Skeletal muscle cell (primary cell): Measurements from ENCODE around the gene POR.

Experiments used
- DNase-seq: peaks from one replicate; pipeline ENCODE4 v3.0.0-alpha.2; 2010; ENCODE audit warnings: low read depth
- H3K4me3 ChIP-seq: 2 replicates; pipeline ENCODE4 v1.5.1; 2011; ENCODE audit warnings: low read depth, mild to moderate bottlenecking, control low read depth, low read length, moderate library complexity

The POR gene

GRCh38 chr7:75967487-75967997, 52.6 kb downstream of the POR start:
- no peak for DNase-seq
- no peak overlapping the region for H3K4me3 ChIP-seq

- DNase-seq = no peak
- H3K4me3 ChIP-seq = no peak overlapping the region
Observed at GRCh38 chr7:75968012-75968411, 53.1 kb downstream of the POR start.

- DNase-seq = no peak
- H3K4me3 ChIP-seq = no peak overlapping the region
Observed at GRCh38 chr7:75968561-75969001, 53.6 kb downstream of the POR start.

- DNase-seq = no peak
- H3K4me3 ChIP-seq = no peak overlapping the region
Observed at GRCh38 chr7:75969182-75969581, 54.2 kb downstream of the POR start.

GRCh38 chr7:75969704-75970498, 54.9 kb downstream of the POR start:
- H3K4me3 ChIP-seq = no peak overlapping the region
- DNase-seq = no peak

- DNase-seq = no peak
- H3K4me3 ChIP-seq = no peak overlapping the region
Observed at GRCh38 chr7:75971309-75971960, 56.5 kb downstream of the POR start.

GRCh38 chr7:75971961-75972763, 57.2 kb downstream of the POR start:
- no peak overlapping the region for H3K4me3 ChIP-seq
- DNase-seq = no peak

GRCh38 chr7:75977743-75978142, 62.8 kb downstream of the POR start:
- peak; percentile 62 for DNase-seq

GRCh38 chr7:75979759-75980429, 64.9 kb downstream of the POR start:
- no peak overlapping the region for H3K4me3 ChIP-seq
- no peak for DNase-seq

More at GRCh38 chr7:75977743-75978142, 62.8 kb downstream of the POR start:
- H3K4me3 ChIP-seq = no peak overlapping the region

GRCh38 chr7:75980430-75981202, 65.7 kb downstream of the POR start:
- no peak for DNase-seq
- H3K4me3 ChIP-seq = no peak overlapping the region

GRCh38 chr7:75981203-75981452, 66.2 kb downstream of the POR start:
- no peak overlapping the region for H3K4me3 ChIP-seq
- DNase-seq = no peak

- no peak for DNase-seq
- no peak overlapping the region for H3K4me3 ChIP-seq
Observed at GRCh38 chr7:75981453-75982305, 66.7 kb downstream of the POR start.

GRCh38 chr7:75982306-75983064, 67.5 kb downstream of the POR start:
- H3K4me3 ChIP-seq = no peak overlapping the region
- DNase-seq = no peak

- no peak overlapping the region for H3K4me3 ChIP-seq
- no peak for DNase-seq
Observed at GRCh38 chr7:75983471-75984129, 68.6 kb downstream of the POR start.

GRCh38 chr7:75984130-75985008, 69.4 kb downstream of the POR start:
- DNase-seq = no peak
- H3K4me3 ChIP-seq = no peak overlapping the region

- no peak for DNase-seq
- no peak overlapping the region for H3K4me3 ChIP-seq
Observed at GRCh38 chr7:75985009-75985517, 70.1 kb downstream of the POR start.
